Pulmonary artery endothelial cell (primary cell): Measurements from ENCODE around the gene TSNAXIP1. TPM values are rescaled to one million over a fixed set of nuclear protein-coding genes. Genes with fewer than 3 reads are reported as not detected.
"Not testable (repeated sequence)": the region's sequence is repeated elsewhere in the genome, so short reads cannot be mapped to it uniquely, and the experiment has no call there.

ENCODE experiments used
- DNase-seq: peaks from one replicate; pipeline ENCODE4 v3.0.0-alpha.2; 2011; ENCODE audit warnings: low read depth, low spot score
- total RNA-seq: library from RNA; depleted of rRNA; stranded (reverse); fragments of >200 nt; gene quantifications from 2 replicates; pipeline ENCODE4 v1.2.3, GENCODE V29; 2014

The TSNAXIP1 gene
- total RNA-seq, 1 donor from 2014 or later: 0.20 TPM

GRCh38 chr16:67858500-67858899 lies 51.8 kb downstream of the TSNAXIP1 start:
- no peak for DNase-seq

GRCh38 chr16:67860589-67861398 lies 54.1 kb downstream of the TSNAXIP1 start:
- no peak for DNase-seq

- DNase-seq: no peak
Measured at GRCh38 chr16:67861877-67862276, 55.2 kb downstream of the TSNAXIP1 start.

- DNase-seq: no peak
Measured at GRCh38 chr16:67862623-67863583, 56.2 kb downstream of the TSNAXIP1 start.

GRCh38 chr16:67864044-67864443 lies 57.4 kb downstream of the TSNAXIP1 start:
- DNase-seq: not testable (repeated sequence)

GRCh38 chr16:67864594-67864993 lies 57.9 kb downstream of the TSNAXIP1 start:
- DNase-seq: no peak

- DNase-seq: no peak
Measured at GRCh38 chr16:67865318-67865717, 58.6 kb downstream of the TSNAXIP1 start.

GRCh38 chr16:67868290-67868689 lies 61.6 kb downstream of the TSNAXIP1 start:
- no peak for DNase-seq

GRCh38 chr16:67869653-67870052 lies 63.0 kb downstream of the TSNAXIP1 start:
- no peak for DNase-seq

- no peak for DNase-seq
Measured at GRCh38 chr16:67871256-67871655, 64.6 kb downstream of the TSNAXIP1 start.

GRCh38 chr16:67872131-67872630 lies 65.5 kb downstream of the TSNAXIP1 start:
- DNase-seq: no peak

GRCh38 chr16:67872631-67873434 lies 66.1 kb downstream of the TSNAXIP1 start, which contains the start of gene EDC4:
TSS of gene EDC4 (plus strand) at chr16:67873052. CDS start at chr16:67873262, 210 bp downstream.
- DNase-seq: no peak

- no peak for DNase-seq
Measured at GRCh38 chr16:67873435-67874370, 67.0 kb downstream of the TSNAXIP1 start.

- no peak for DNase-seq
Measured at GRCh38 chr16:67874372-67874771, 67.7 kb downstream of the TSNAXIP1 start.

- no peak for DNase-seq
Measured at GRCh38 chr16:67877064-67877463, 70.4 kb downstream of the TSNAXIP1 start.

Other genes starting within 250 kb of the TSNAXIP1 start
- gene CTCF, start 244.4 kb upstream of the TSNAXIP1 start, total RNA-seq: 25.1 and 35.3 TPM in 2 replicates
- gene CARMIL2, start 161.7 kb upstream of the TSNAXIP1 start, total RNA-seq: 0.67 and 0.79 TPM in 2 replicates
- 15.3 and 22.5 TPM in 2 replicates for gene ACD, start 146.6 kb upstream of the TSNAXIP1 start, total RNA-seq
- gene PARD6A, start 145.9 kb upstream of the TSNAXIP1 start, total RNA-seq: 5.5 and 6.1 TPM in 2 replicates
- gene ENKD1, start 140.1 kb upstream of the TSNAXIP1 start, total RNA-seq: 21.9 and 23.1 TPM in 2 replicates
- 2.6 and 3.7 TPM in 2 replicates for gene C16orf86, start 140.1 kb upstream of the TSNAXIP1 start, total RNA-seq
- gene GFOD2, start 87.6 kb upstream of the TSNAXIP1 start, total RNA-seq: 40.6 and 41.6 TPM in 2 replicates
- gene RANBP10, start 329 bp upstream of the TSNAXIP1 start, total RNA-seq: 5.7 and 7.0 TPM in 2 replicates
- 34.2 and 56.6 TPM in 2 replicates for gene THAP11, start 35.4 kb downstream of the TSNAXIP1 start, total RNA-seq
- 230 and 252 TPM in 2 replicates for gene NUTF2, start 40.0 kb downstream of the TSNAXIP1 start, total RNA-seq
- gene CENPT, start 40.8 kb downstream of the TSNAXIP1 start, total RNA-seq: 23.2 and 27.1 TPM in 2 replicates
- 73.7 and 85.2 TPM in 2 replicates for gene EDC4, start 66.2 kb downstream of the TSNAXIP1 start, total RNA-seq
- not detected in 2 replicates for gene NRN1L, start 78.0 kb downstream of the TSNAXIP1 start, total RNA-seq
- gene PSKH1, start 86.4 kb downstream of the TSNAXIP1 start, total RNA-seq: 15.3 and 15.4 TPM in 2 replicates
- gene CTRL, start 125.0 kb downstream of the TSNAXIP1 start, total RNA-seq: 0.26 and 0.35 TPM in 2 replicates
- 58.8 and 87.0 TPM in 2 replicates for gene PSMB10, start 130.0 kb downstream of the TSNAXIP1 start, total RNA-seq
- 2.1 and 3.8 TPM in 2 replicates for gene LCAT, start 137.2 kb downstream of the TSNAXIP1 start, total RNA-seq
- gene SLC12A4, start 161.7 kb downstream of the TSNAXIP1 start, total RNA-seq: 57.2 and 73.1 TPM in 2 replicates
- gene DPEP3, start 173.6 kb downstream of the TSNAXIP1 start, total RNA-seq: not detected in 2 replicates
- 0.42 TPM in 1 of 2 replicates, not detected in the other for gene DPEP2, start 192.6 kb downstream of the TSNAXIP1 start, total RNA-seq
- gene DPEP2NB, start 209.0 kb downstream of the TSNAXIP1 start, total RNA-seq: not detected in 2 replicates
- gene DDX28, start 216.3 kb downstream of the TSNAXIP1 start, total RNA-seq: 12.9 and 16.4 TPM in 2 replicates
- 20.4 and 21.7 TPM in 2 replicates for gene DUS2, start 216.4 kb downstream of the TSNAXIP1 start, total RNA-seq